ENCODE measurements around the gene WASF3.

DNA sequence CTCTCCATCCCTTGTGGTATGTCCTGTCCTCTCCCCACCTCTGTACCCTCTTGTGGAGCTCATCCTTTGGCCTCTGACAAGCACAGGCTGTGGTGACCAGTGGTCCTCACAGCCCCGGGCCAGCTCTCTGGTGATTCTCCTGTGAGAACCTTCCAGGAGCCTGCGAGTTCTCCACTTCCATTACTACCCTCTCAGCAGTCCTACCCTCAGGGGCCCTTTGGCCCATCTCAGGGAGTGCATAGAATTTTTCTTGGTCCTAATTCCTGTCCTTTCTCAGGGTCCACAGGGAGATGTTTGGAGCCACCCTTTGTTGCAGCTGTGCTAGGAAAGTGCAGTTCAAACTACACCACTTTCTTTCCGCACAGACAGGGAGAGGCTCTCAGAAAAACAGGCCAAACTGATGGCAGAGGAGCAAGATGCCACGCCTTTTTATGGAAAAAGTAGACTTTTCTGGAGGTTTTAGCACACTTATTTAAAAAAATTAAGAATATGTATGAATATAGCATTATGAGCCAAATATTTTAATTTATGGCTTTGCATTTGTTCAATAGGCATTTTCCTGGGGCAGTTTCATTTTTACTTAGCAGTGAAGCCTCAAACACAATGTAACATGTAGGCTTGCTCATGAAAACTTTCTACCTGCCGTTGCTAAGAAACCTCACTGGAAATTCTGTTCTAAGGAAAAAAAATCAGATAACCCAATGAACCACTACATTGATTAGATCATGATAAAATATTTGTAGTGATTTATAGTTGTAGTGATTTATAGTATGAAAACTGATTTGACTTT is 111.1 kb downstream of the WASF3 start:
- TF ChIP-seq, protein P1, sequence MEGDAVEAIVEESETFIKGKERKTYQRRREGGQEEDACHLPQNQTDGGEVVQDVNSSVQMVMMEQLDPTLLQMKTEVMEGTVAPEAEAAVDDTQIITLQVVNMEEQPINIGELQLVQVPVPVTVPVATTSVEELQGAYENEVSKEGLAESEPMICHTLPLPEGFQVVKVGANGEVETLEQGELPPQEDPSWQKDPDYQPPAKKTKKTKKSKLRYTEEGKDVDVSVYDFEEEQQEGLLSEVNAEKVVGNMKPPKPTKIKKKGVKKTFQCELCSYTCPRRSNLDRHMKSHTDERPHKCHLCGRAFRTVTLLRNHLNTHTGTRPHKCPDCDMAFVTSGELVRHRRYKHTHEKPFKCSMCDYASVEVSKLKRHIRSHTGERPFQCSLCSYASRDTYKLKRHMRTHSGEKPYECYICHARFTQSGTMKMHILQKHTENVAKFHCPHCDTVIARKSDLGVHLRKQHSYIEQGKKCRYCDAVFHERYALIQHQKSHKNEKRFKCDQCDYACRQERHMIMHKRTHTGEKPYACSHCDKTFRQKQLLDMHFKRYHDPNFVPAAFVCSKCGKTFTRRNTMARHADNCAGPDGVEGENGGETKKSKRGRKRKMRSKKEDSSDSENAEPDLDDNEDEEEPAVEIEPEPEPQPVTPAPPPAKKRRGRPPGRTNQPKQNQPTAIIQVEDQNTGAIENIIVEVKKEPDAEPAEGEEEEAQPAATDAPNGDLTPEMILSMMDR (IDR thresholded peaks at IDR 0.05), result no peak
- no peak for TF ChIP-seq POLR2A (IDR thresholded peaks at IDR 0.05)

Data from esophagus squamous epithelium (tissue), 4 donors.